HG03045 (cell line): Measurements from ENCODE around the gene PIK3C3.
"Not testable (repeated sequence)": the region's sequence is repeated elsewhere in the genome, so short reads cannot be mapped to it uniquely, and the experiment has no call there.

Source experiments
- ATAC-seq: cut with Tn5 transposase; IDR thresholded peaks from one replicate; pipeline ENCODE4 v1.9.1; 2021; ENCODE audit warnings: mild to moderate bottlenecking, moderate library complexity; ENCODE audit not compliant: unreplicated experiment

Gene PIK3C3

GRCh38 chr18:42018831-42019230, 63.8 kb downstream of the PIK3C3 start:
- no peak for ATAC-seq

DNA sequence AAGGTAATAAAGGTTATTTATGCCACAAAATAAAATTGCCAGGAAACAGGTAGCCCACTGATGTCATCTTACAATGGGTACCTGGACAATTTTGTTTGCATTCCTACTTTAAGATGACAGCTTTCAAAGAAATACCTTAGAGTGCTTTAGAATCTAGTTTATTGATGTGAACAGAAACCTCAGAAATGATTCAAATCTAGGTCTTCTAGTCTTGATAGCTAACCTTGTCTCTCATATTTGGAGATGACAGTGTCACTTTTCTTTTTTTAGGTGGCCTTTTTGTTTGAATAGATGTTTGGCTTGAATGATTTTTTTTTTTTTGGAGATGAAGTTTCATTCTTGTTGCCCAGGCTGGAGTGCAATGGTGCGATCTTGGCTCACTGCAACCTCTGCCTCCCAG, 69.1 kb downstream of the PIK3C3 start:
- peak; percentile 34 for ATAC-seq

GRCh38 chr18:42025491-42025890, 70.5 kb downstream of the PIK3C3 start:
- peak; percentile 14 for ATAC-seq

GRCh38 chr18:42025974-42026625, 71.1 kb downstream of the PIK3C3 start:
- peak; percentile 92 for ATAC-seq

DNA sequence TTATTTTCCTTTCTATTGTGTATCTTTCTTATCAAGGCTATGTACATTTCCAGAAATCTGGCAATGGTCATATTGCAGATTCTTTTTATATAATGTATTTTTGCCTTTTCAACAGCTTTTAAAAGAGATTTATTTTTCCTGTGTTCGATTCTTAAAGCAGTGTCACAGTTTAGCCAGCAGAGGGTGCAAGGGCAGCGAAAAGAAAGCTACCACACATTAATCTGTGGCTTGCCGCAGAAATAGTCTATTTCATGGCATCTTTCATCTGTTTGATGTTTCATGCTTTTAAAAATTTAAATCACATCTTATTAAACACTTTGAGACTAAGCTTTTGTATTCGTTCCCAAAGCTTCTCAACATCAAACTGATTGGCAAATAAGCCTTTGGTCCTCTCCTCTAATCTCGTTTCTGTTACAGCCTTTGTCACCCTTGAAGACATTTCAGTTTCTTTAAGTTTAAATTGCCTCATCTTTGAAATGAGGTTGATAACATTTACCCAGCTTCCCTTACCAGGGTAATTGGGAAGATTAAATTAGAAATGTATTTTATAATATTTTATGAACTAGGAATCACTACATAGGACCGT, 73.3 kb downstream of the PIK3C3 start:
- ATAC-seq = no peak

DNA sequence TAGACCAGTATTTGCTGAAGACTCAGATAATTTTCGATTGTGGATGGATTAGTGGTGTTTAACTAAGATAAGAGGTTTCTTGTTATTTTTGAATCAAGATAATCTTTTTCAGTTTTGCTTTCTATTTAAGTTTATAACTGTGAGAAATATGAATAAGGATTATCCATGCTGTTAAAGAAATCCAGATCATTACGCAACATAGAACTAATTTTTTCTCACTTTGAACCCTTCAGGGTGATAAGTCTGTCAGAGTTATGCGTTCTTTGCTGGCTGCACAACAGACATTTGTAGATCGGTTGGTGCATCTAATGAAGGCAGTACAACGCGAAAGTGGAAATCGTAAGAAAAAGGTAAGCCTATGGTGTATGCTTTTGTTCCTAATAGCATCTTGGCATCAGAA, 74.1 kb downstream of the PIK3C3 start:
- no peak for ATAC-seq

DNA sequence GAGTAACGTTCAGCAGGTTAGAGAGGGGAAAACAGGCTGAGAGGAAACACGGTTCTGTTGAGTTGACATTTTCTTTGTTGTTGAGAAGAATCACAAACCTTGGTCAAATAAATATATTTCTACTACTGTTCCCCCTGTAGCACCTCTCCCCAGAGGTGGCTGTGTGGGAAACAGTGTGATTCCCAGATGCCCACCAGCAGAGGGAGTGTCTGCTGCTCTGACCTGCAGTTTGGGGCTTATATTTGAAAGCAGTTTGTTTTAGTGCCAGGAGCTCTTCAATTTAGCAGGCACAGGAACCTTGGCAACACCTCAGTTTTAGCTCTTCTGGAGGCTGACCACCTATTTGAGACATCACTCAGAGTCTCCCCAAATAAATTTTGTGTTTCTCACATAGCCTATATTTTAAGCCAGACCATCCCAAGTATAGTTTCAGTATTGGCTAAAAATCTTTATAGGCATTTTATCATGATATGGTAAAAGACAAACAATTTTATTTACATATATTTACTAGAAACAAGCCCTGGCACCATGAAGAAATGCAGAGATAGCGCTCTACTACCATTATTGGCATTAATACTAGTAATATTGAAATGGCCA, 75.7 kb downstream of the PIK3C3 start:
- no peak for ATAC-seq

DNA sequence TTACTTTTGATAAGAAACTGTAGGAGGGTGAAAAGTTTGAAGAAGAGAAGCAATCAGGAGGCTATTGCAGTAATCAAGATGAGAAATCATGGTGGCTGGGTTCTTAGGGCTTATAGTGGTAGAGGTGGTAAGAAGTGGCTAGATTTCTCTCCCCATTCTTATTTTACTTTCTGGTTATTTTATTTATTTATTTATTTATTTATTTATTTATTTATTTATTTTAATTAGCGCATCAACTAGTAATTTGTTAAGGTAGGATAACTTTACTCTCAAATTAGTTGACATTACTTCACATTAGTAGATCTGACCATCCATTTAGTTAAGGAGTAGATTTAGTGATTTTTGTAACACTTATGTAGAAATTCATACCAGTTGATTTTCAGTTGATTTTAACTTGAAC, 77.4 kb downstream of the PIK3C3 start:
- no peak for ATAC-seq

GRCh38 chr18:42033137-42033810, 78.2 kb downstream of the PIK3C3 start:
- ATAC-seq = no peak

DNA sequence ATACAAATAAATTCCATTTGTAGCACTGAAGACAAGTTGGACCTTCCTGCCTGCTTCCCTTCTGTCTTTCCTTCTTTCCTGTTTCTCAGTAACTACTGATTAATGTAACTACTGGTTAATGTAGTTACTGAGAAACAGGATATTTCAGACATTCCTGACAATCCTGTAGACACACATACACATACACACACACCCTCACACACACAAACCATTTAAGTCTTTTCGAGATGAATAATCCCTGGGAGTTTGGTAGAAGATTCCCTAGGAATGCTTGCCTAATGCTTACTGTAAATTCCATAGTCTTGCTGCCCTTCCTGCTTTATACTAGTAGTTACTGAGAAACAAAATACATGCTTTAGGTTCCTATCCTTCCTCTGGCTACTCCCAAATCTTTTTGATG, 83.9 kb downstream of the PIK3C3 start:
- ATAC-seq = no peak

GRCh38 chr18:42039396-42039795, 84.4 kb downstream of the PIK3C3 start:
- ATAC-seq = no peak

DNA sequence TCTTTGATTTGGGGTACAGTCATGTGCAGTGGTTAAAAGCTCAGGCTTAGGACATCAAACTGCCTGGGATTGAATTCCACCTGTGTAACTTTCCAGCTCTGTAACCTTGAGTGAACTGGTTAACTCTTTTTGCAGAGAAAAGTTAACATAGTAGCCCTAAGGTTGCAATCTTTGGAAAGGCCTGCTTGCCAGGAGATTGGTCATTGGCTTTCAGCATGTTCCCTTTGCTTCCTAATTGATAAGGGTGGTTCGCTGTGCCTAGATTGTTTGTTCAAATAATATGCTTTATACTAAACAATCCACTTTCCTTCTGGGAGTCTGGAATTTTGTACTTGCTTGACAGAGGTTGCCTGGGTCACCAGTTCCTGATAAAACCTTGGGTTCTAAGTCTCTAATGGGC, 86.8 kb downstream of the PIK3C3 start:
- ATAC-seq = no peak

- ATAC-seq = no peak
These were observed 90.3 kb downstream of the PIK3C3 start for GRCh38 chr18:42045346-42045745.

GRCh38 chr18:42047721-42048120, 92.7 kb downstream of the PIK3C3 start:
- ATAC-seq = no peak

- ATAC-seq = no peak
These were observed 93.1 kb downstream of the PIK3C3 start for GRCh38 chr18:42048158-42048557.

- ATAC-seq = not testable (repeated sequence)
These were observed 94.5 kb downstream of the PIK3C3 start for GRCh38 chr18:42049536-42049935.

GRCh38 chr18:42051411-42051810, 96.4 kb downstream of the PIK3C3 start:
- ATAC-seq = no peak

DNA sequence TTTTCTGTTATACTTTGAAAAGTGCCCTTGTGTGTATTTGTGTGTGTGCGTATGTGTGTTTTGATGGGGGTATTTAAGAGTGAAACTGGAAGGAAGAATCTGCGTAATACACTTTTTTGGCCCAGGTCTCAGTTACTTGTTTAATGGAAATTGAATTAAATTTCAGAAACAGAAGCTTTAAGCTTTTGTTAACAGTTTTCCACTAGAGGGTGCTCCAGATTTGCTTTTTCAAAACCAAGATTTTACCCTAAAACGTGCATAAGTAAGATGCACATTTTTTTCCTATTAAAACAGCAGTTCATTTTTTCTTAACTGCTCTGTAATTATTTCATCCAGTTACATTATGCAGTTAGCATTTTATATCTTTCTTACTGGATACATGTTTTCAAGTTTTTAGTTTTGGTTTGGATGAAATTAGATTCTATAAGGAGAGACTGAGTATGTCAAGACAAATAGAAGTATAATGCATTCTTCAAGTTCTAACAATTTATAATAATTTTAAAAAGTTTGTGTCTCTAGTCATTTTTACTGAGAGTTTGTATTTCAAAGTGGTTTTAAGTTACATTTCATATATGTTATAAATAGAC, 97.2 kb downstream of the PIK3C3 start:
- ATAC-seq = no peak

DNA sequence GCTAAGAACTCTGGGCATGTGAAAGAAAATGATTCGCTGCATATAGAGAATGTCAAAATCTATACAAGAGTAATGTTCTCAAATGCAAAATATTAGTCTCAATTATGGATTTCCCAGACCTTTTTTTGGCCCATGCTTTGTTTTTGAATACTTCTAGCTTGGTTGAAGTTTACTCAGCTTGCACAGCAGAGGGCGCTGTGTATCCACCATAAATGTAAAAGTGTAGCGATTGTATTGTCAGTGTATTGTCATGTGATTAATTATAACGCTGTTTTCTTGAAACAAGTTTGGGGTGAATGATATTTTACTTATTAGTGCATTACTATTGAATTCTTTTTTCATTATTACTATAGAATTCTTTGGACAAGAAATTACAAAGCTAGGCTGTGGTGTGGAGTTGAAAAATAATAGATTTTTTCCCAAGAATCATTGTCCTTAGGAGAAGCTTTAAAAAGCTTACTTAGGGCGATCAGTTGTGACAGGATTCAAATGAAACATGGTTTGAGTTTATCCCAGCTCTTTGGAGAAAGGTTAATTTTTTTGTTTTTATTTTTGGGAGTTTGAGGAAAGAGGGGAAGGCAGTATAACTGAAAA, 98.3 kb downstream of the PIK3C3 start:
- peak; percentile 75 for ATAC-seq

GRCh38 chr18:42064109-42064508, 109.1 kb downstream of the PIK3C3 start:
- ATAC-seq = no peak

- ATAC-seq = no peak
These were observed 112.5 kb downstream of the PIK3C3 start for GRCh38 chr18:42067518-42067917.
